Measurements from ENCODE around the gene SAMD8.
"Not testable (repeated sequence)": the region's sequence is repeated elsewhere in the genome, so short reads cannot be mapped to it uniquely, and the experiment has no call there.

The SAMD8 gene

GRCh38 chr10:75191821-75192568 lies 80.5 kb downstream of the SAMD8 start:
- no peak for DNase-seq (ENCODE audit: low read depth in 3 of 3, low spot score in 1 of 3)

- DNase-seq (ENCODE audit: low read depth in 3 of 3, low spot score in 1 of 3) = not testable (repeated sequence)
Observed at GRCh38 chr10:75194625-75195024, 83.2 kb downstream of the SAMD8 start.

- no peak for DNase-seq (ENCODE audit: low read depth in 3 of 3, low spot score in 1 of 3)
Observed at GRCh38 chr10:75195035-75195763, 83.7 kb downstream of the SAMD8 start.

- DNase-seq (ENCODE audit: low read depth in 3 of 3, low spot score in 1 of 3) = no peak
Observed at GRCh38 chr10:75197066-75197465, 85.6 kb downstream of the SAMD8 start.

- DNase-seq (ENCODE audit: low read depth in 3 of 3, low spot score in 1 of 3) = no peak
Observed at GRCh38 chr10:75197906-75198305, 86.5 kb downstream of the SAMD8 start.

GRCh38 chr10:75199949-75200348 lies 88.5 kb downstream of the SAMD8 start:
- not testable (repeated sequence) for DNase-seq (ENCODE audit: low read depth in 3 of 3, low spot score in 1 of 3)

- DNase-seq (ENCODE audit: low read depth in 3 of 3, low spot score in 1 of 3) = no peak
Observed at GRCh38 chr10:75201793-75202307, 90.4 kb downstream of the SAMD8 start.

- no peak for DNase-seq (ENCODE audit: low read depth in 3 of 3, low spot score in 1 of 3)
Observed at GRCh38 chr10:75202321-75203045, 91.0 kb downstream of the SAMD8 start.

- DNase-seq (ENCODE audit: low read depth in 3 of 3, low spot score in 1 of 3) = not testable (repeated sequence)
Observed at GRCh38 chr10:75203046-75203620, 91.7 kb downstream of the SAMD8 start.

GRCh38 chr10:75203724-75204123 lies 92.3 kb downstream of the SAMD8 start:
- DNase-seq (ENCODE audit: low read depth in 3 of 3, low spot score in 1 of 3) = no peak

GRCh38 chr10:75205908-75206307 lies 94.5 kb downstream of the SAMD8 start:
- DNase-seq (ENCODE audit: low read depth in 3 of 3, low spot score in 1 of 3) = no peak

- not testable (repeated sequence) for DNase-seq (ENCODE audit: low read depth in 3 of 3, low spot score in 1 of 3)
Observed at GRCh38 chr10:75206638-75207037, 95.2 kb downstream of the SAMD8 start.

GRCh38 chr10:75207079-75207856 lies 95.8 kb downstream of the SAMD8 start:
- DNase-seq (ENCODE audit: low read depth in 3 of 3, low spot score in 1 of 3) = no peak

GRCh38 chr10:75207857-75208144 lies 96.3 kb downstream of the SAMD8 start:
- DNase-seq (ENCODE audit: low read depth in 3 of 3, low spot score in 1 of 3) = no peak

GRCh38 chr10:75208181-75208580 lies 96.7 kb downstream of the SAMD8 start:
- no peak for DNase-seq (ENCODE audit: low read depth in 3 of 3, low spot score in 1 of 3)

GRCh38 chr10:75209086-75209920 lies 97.8 kb downstream of the SAMD8 start:
- no peak for DNase-seq (ENCODE audit: low read depth in 3 of 3, low spot score in 1 of 3)

GRCh38 chr10:75209921-75210281 lies 98.4 kb downstream of the SAMD8 start:
- DNase-seq (ENCODE audit: low read depth in 3 of 3, low spot score in 1 of 3) = peak; percentile 45 to 59 (median 55)

- peak; percentile 84 to 96 (median 93) for DNase-seq (ENCODE audit: low read depth in 3 of 3, low spot score in 1 of 3)
Observed at GRCh38 chr10:75210282-75211006, 99.0 kb downstream of the SAMD8 start, which contains the start of gene VDAC2. TSS of gene VDAC2 (plus strand) at chr10:75210796. CDS start at chr10:75211159, 363 bp downstream.

Data from stimulated activated CD4-positive, alpha-beta T cell treated with anti-CD3 and anti-CD28 coated beads, TNF-alpha, amount 100 ng/mL, for 1 hour (primary cell).